ENCODE results near the gene MGMT.

Gene MGMT

DNA sequence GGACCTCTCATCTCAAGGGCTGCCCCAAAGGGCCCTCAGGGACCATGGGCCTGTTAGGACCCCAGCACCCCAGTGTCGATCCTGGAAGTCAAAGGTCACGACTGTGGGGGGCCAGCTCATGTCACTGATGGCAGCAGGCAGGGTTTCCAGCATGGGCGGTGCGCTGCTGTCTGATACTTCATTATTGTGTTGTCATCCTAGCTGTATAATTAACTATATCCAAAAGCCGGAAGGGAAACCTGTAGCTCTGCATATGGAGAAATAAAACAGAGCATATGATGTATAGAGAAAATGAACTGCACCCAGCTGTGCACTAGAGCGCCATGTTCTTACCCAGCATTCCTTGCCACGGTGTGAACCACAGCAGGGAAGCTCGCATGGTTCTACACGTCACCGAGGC is 300.7 kb downstream of the MGMT start:
- no peak for TF ChIP-seq CTCF (IDR thresholded peaks at IDR 0.05; ENCODE audit: low read depth, low read length, missing control alignments)
- DNase-seq (ENCODE audit: extremely low read depth, low read depth) = no peak
- H3K4me3 ChIP-seq (replicated peaks; ENCODE audit: low read depth, low read length) = no peak overlapping the region

- TF ChIP-seq CTCF (IDR thresholded peaks at IDR 0.05; ENCODE audit: low read depth, low read length, missing control alignments) = no peak
- no peak for DNase-seq (ENCODE audit: extremely low read depth, low read depth)
- H3K4me3 ChIP-seq (replicated peaks; ENCODE audit: low read depth, low read length) = no peak overlapping the region
Observed at GRCh38 chr10:129768437-129769355, 301.7 kb downstream of the MGMT start.

GRCh38 chr10:129769381-129770116 is 302.5 kb downstream of the MGMT start:
- no peak for TF ChIP-seq CTCF (IDR thresholded peaks at IDR 0.05; ENCODE audit: low read depth, low read length, missing control alignments)
- no peak overlapping the region for H3K4me3 ChIP-seq (replicated peaks; ENCODE audit: low read depth, low read length)
- no peak for DNase-seq (ENCODE audit: extremely low read depth, low read depth)

- no peak for TF ChIP-seq CTCF (IDR thresholded peaks at IDR 0.05; ENCODE audit: low read depth, low read length, missing control alignments)
- H3K4me3 ChIP-seq (replicated peaks; ENCODE audit: low read depth, low read length) = no peak overlapping the region
- no peak for DNase-seq (ENCODE audit: extremely low read depth, low read depth)
Observed at GRCh38 chr10:129770286-129770685, 303.2 kb downstream of the MGMT start.

DNA sequence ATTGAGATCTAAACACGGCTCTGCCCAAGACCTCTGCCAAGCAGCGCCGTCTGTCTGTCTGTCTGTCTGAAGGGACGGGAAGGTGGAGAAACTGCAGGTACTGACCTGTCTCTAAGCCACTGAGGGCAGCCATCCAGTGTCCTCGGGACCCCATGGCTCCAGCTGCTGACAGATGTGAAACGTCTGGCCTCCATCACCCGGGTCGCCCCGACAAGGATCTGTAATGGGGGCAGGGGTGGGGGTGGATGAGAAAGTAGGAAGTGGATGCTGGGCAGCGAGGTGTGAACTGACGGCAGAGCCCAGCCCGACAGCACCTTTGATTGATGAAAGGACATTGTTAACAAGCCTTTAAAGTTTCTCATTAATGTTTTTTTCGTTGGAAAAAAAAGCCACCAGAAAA is 304.0 kb downstream of the MGMT start:
- DNase-seq (ENCODE audit: extremely low read depth, low read depth) = no peak
- TF ChIP-seq CTCF (IDR thresholded peaks at IDR 0.05; ENCODE audit: low read depth, low read length, missing control alignments) = no peak
- no peak overlapping the region for H3K4me3 ChIP-seq (replicated peaks; ENCODE audit: low read depth, low read length)

GRCh38 chr10:129771576-129771975 is 304.5 kb downstream of the MGMT start:
- H3K4me3 ChIP-seq (replicated peaks; ENCODE audit: low read depth, low read length) = no peak overlapping the region
- DNase-seq (ENCODE audit: extremely low read depth, low read depth) = no peak
- no peak for TF ChIP-seq CTCF (IDR thresholded peaks at IDR 0.05; ENCODE audit: low read depth, low read length, missing control alignments)

Measured in HFF-Myc (cell line).